ENCODE measurements around the gene PEX3. TPM values are rescaled to one million over a fixed set of nuclear protein-coding genes. Genes with fewer than 3 reads are reported as not detected.

PEX3 gene
- total RNA-seq, 4 donors from 2014 or later = 9.8 to 18.2 (median 12.3) TPM

- intact Hi-C loops (cut with DNase I; ENCODE audit: low total_unique reads) = loop anchor here (5.0 kb wide), 2 partner anchors 735 to 950 kb away; no protein-coding TSS in a partner anchor
- DNase-seq = peak; percentile 10 to 31
Observed at GRCh38 chr6:143427109-143427817, 23.3 kb upstream of the PEX3 start.

DNA sequence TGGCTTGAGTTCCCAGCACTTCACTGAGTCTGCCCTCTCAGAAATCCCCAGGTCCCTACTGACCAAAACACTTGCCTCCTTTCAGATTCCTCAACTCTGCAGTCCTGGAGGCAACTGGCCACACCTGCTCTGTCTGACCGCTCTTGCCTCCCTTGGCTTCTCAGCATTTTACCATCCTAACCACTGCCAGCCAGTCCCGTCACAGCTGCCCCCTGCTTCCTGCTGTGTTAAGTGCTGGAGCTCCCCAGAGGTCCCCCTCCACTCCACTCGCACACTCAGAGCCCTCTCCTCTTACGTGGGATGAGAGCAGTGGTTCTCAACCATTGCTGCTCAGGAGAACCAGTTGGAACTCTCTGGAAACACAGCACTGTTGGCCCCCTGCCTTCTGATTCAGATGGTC lies 20.6 kb upstream of the PEX3 start:
- no peaks in the 10 kb centered on the region for H3K36me3 ChIP-seq
- intact Hi-C loops (cut with DNase I; ENCODE audit: low total_unique reads) = loop anchor here (5.0 kb wide), 2 partner anchors 738 to 953 kb away; no protein-coding TSS in a partner anchor
- TF ChIP-seq POLR2A (IDR thresholded peaks at IDR 0.05) (no peak), CTCF (IDR thresholded peaks at IDR 0.05 in 4 of 5, conservative IDR thresholded peaks at IDR 0.05 in 1 of 5) (no peak)
- in situ Hi-C loops (cut with MboI; ENCODE audit: low sequenced_read_pairs in 4 of 4) = loop anchor here in 1 of 4 donors (10.0 kb wide), 1 partner anchor 735 kb away; no protein-coding TSS in a partner anchor
- ATAC-seq (no peak), DNase-seq (no peak)
- no peaks in the 10 kb centered on the region for H3K9me3 ChIP-seq
- no peaks in the 10 kb centered on the region for H3K27me3 ChIP-seq
- H3K4me3 ChIP-seq = no peak overlapping the region
- no peaks in the 10 kb centered on the region for H3K4me1 ChIP-seq
- no peak overlapping the region for H3K27ac ChIP-seq

More at GRCh38 chr6:143427109-143427817, 23.3 kb upstream of the PEX3 start:
- TF ChIP-seq POLR2A (IDR thresholded peaks at IDR 0.05) = no peak
- TF ChIP-seq CTCF (IDR thresholded peaks at IDR 0.05 in 4 of 5, conservative IDR thresholded peaks at IDR 0.05 in 1 of 5) = peak; percentile 43 to 86 (median 76)
- no peak overlapping the region for H3K27ac ChIP-seq
- no peak overlapping the region for H3K4me3 ChIP-seq
- no peaks in the 10 kb centered on the region for H3K36me3 ChIP-seq
- no peaks in the 10 kb centered on the region for H3K4me1 ChIP-seq
- no peaks in the 10 kb centered on the region for H3K27me3 ChIP-seq
- H3K9me3 ChIP-seq = no peaks in the 10 kb centered on the region
- in situ Hi-C loops (cut with MboI; ENCODE audit: low sequenced_read_pairs in 4 of 4) = loop anchor here in 1 of 4 donors (10.0 kb wide), 1 partner anchor 732 kb away; no protein-coding TSS in a partner anchor
- peak; percentile 30 to 56 for ATAC-seq

GRCh38 chr6:143431226-143431625 lies 19.4 kb upstream of the PEX3 start:
- H3K27ac ChIP-seq = no peak overlapping the region
- in situ Hi-C loops (cut with MboI; ENCODE audit: low sequenced_read_pairs in 4 of 4) = no loop called here
- TF ChIP-seq POLR2A (IDR thresholded peaks at IDR 0.05) (no peak), CTCF (IDR thresholded peaks at IDR 0.05 in 4 of 5, conservative IDR thresholded peaks at IDR 0.05 in 1 of 5) (no peak)
- no peak for DNase-seq
- intact Hi-C loops (cut with DNase I; ENCODE audit: low total_unique reads) = no loop called here
- no peaks in the 10 kb centered on the region for H3K4me1 ChIP-seq
- H3K36me3 ChIP-seq = no peaks in the 10 kb centered on the region
- H3K4me3 ChIP-seq = no peak overlapping the region
- H3K9me3 ChIP-seq = no peaks in the 10 kb centered on the region
- H3K27me3 ChIP-seq = no peaks in the 10 kb centered on the region
- no peak for ATAC-seq

- no peaks in the 10 kb centered on the region for H3K27me3 ChIP-seq
- H3K4me1 ChIP-seq = no peaks in the 10 kb centered on the region
- H3K36me3 ChIP-seq = no peaks in the 10 kb centered on the region
- TF ChIP-seq CTCF (IDR thresholded peaks at IDR 0.05 in 4 of 5, conservative IDR thresholded peaks at IDR 0.05 in 1 of 5) (no peak), POLR2A (IDR thresholded peaks at IDR 0.05) (no peak)
- no peak for DNase-seq
- in situ Hi-C loops (cut with MboI; ENCODE audit: low sequenced_read_pairs in 4 of 4) = no loop called here
- no peak overlapping the region for H3K4me3 ChIP-seq
- H3K27ac ChIP-seq = no peak overlapping the region
- no peak for ATAC-seq
- H3K9me3 ChIP-seq = no peaks in the 10 kb centered on the region
- intact Hi-C loops (cut with DNase I; ENCODE audit: low total_unique reads) = no loop called here
Observed at GRCh38 chr6:143432588-143432987, 18.0 kb upstream of the PEX3 start.

Measured in gastrocnemius medialis (tissue), 4 donors.